ENCODE measurements around the gene NOTUM. TPM values are rescaled to one million over a fixed set of nuclear protein-coding genes. Genes with fewer than 3 reads are reported as not detected.

Gene NOTUM
- total and polyA plus RNA-seq, 2 experiments from 2014 or later, result 0.29 to 1.6 TPM

GRCh38 chr17:81934098-81934757 lies 26.8 kb downstream of the NOTUM start:
- Mint-ChIP-seq H3K27me3 (ENCODE audit: insufficient read depth, low read depth, poor library complexity) (peaks cover 29% of the 10 kb centered on the region), H3K27ac (no peak overlapping the region), H3K36me3 (ENCODE audit: low read depth) (peaks cover 38% of the 10 kb centered on the region), H3K4me1 (peaks cover 14% of the 10 kb centered on the region), H3K9me3 (no peaks in the 10 kb centered on the region), H3K4me3 (peak overlapping the region; percentile 12; the same call in 2 of the 3 replicates)
- peaks cover 17% of the 10 kb centered on the region for H3F3A ChIP-seq (replicated peaks; ENCODE audit: low read depth)
- no peak overlapping the region for H2AFZ ChIP-seq
- no peak overlapping the region for H3K4me2 ChIP-seq
- peaks cover 12% of the 10 kb centered on the region; the same call in 1 of the 2 replicates for H3K79me2 ChIP-seq (replicated peaks; ENCODE audit: insufficient read depth)
- no peaks in the 10 kb centered on the region for H3K36me3 ChIP-seq (ENCODE audit: insufficient read depth)
- DNase-seq (ENCODE audit: low spot score) (no peak), ATAC-seq (no peak)
- H3K9me2 ChIP-seq (ENCODE audit: insufficient read depth), result no peaks in the 10 kb centered on the region
- no peaks in the 10 kb centered on the region; the same call in 1 of the 2 replicates for H4K20me1 ChIP-seq (replicated peaks; ENCODE audit: insufficient read depth)
- H3K27ac ChIP-seq (ENCODE audit: low read depth), result no peak overlapping the region
- H3K4me1 ChIP-seq (ENCODE audit: insufficient read depth), result no peaks in the 10 kb centered on the region; the same call in 1 of the 2 replicates
- H3K27me3 ChIP-seq (ENCODE audit: insufficient read depth), result peaks cover 5% of the 10 kb centered on the region; the same call in 1 of the 2 replicates
- TF ChIP-seq CTCF (conservative IDR thresholded peaks at IDR 0.05; ENCODE audit: low read depth in 2 of 2) (no peak), ZNF114 (CRISPR knock-in tag; IDR thresholded peaks at IDR 0.05) (no peak), CREB1 (CRISPR knock-in tag; IDR thresholded peaks at IDR 0.05; ENCODE audit: low read depth) (no peak), NANOG (IDR thresholded peaks at IDR 0.05; ENCODE audit: borderline replicate concordance) (no peak), POLR2AphosphoS5 (IDR thresholded peaks at IDR 0.05; ENCODE audit: low read depth) (no peak), EZH2phosphoT487 (IDR thresholded peaks at IDR 0.05; ENCODE audit: unreplicated experiment) (no peak), ZNF462 (CRISPR knock-in tag; IDR thresholded peaks at IDR 0.05) (no peak), ETS1 (IDR thresholded peaks at IDR 0.05) (no peak), ZNF331 (CRISPR knock-in tag; IDR thresholded peaks at IDR 0.05; ENCODE audit: low read depth) (no peak), REST (IDR thresholded peaks at IDR 0.05; ENCODE audit: unreplicated experiment) (no peak), EZH2 (IDR thresholded peaks at IDR 0.05; ENCODE audit: low read depth, unreplicated experiment) (no peak), STAT1 (IDR thresholded peaks at IDR 0.05; ENCODE audit: unreplicated experiment) (no peak), JUNB (IDR thresholded peaks at IDR 0.05; ENCODE audit: unreplicated experiment) (no peak)
- no peak overlapping the region for H3K4me3 ChIP-seq

Data from GM23338 (cell line).